Upper lobe of left lung (tissue), 4 donors: Measurements from ENCODE around the gene ATG5.

ENCODE experiments used
- CTCF ChIP-seq, 6 experiments: fragments of 450-650 bp in 4 of 6; fragments of 200-600 bp in 2 of 6; sonication (generic) in 2 of 6; IDR thresholded peaks; one replicate each; pipeline ENCODE4 v1.5.1; 2016 to 2019; ENCODE audit warnings: antibody characterized with exemption in 6 of 6
- POLR2A ChIP-seq, 4 donors: fragments of 450-650 bp; IDR thresholded peaks; one replicate each; pipeline ENCODE4 v1.5.1; 2016 to 2017; ENCODE audit warnings: antibody characterized with exemption in 4 of 4, mild to moderate bottlenecking in 2 of 4

DNA sequence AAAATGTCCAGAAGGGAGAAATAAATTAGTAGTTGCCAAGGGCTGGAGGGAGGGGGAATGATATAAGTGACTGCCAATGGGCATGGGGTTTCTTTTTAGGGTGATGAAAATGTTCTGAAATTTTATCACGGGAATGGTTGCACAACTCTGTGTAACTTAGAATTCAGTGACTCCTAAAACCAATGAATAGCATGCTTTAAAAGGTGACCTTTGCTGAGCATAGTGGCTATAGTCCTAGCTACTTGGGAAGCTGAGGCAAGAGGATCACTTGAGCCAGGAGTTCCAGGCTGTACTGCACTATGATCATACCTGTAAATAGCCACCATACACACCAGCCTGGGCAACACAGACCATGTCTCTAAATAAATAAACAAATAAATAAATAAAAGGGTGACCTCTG lies 109.0 kb downstream of the ATG5 start:
- TF ChIP-seq CTCF (IDR thresholded peaks at IDR 0.05): no peak
- no peak for TF ChIP-seq POLR2A (IDR thresholded peaks at IDR 0.05)
